H1 (cell line): ENCODE data around the gene PUSL1. TPM values are rescaled to one million over a fixed set of nuclear protein-coding genes. Genes with fewer than 3 reads are reported as not detected.

ENCODE experiments used
- CTCF ChIA-PET: fragments of 300-600 bp; sonication (Branson Sonifier 250); formaldehyde crosslinking; loops from one replicate; lab custom pipeline; 2021; ENCODE audit not compliant: partially characterized antibody; lab: Charles Lee
- POLR2A ChIA-PET: fragments of 300-600 bp; sonication (Branson Sonifier 250); formaldehyde crosslinking; loops from one replicate; lab custom pipeline; 2021; ENCODE audit warnings: inconsistent platforms; ENCODE audit not compliant: partially characterized antibody; lab: Charles Lee
- DNase-seq, 2 experiments: peaks; one replicate each; pipeline versions ENCODE4 v3.0.0 to v3.0.0-alpha.2; 2010 to 2022; ENCODE audit warnings: low spot score in 2 of 2, low read depth in 1 of 2, mixed read lengths in 1 of 2
- FAIRE-seq: peaks from 2 replicates; lab custom pipeline; 2011; peaks lifted over from hg19 to GRCh38; lab: Jason Lieb, UNC
- H2AFZ ChIP-seq: 2 replicates; pipeline ENCODE4 v1.8.1; 2012; ENCODE audit warnings: low read length, inconsistent platforms
- H2AK5ac ChIP-seq: 2 replicates; pipeline ENCODE4 v1.6.1; 2013; ENCODE audit warnings: low read depth, low read length
- H2BK120ac ChIP-seq: replicated peaks from 2 replicates; pipeline ENCODE3; 2013; ENCODE audit warnings: low read depth, low read length, inconsistent platforms
- H2BK12ac ChIP-seq: 2 replicates; pipeline ENCODE4 v1.6.1; 2013; ENCODE audit warnings: low read depth, low read length
- H2BK15ac ChIP-seq: 2 replicates; pipeline ENCODE4 v1.6.1; 2013; ENCODE audit warnings: low read length
- H2BK20ac ChIP-seq: 2 replicates; pipeline ENCODE4 v1.6.1; 2013; ENCODE audit warnings: low read length
- H2BK5ac ChIP-seq: 2 replicates; pipeline ENCODE4 v1.6.1; 2013; ENCODE audit warnings: low read depth, low read length
- H3K14ac ChIP-seq: 2 replicates; pipeline ENCODE4 v1.6.1; 2013; ENCODE audit warnings: inconsistent platforms; ENCODE audit not compliant: insufficient read length
- H3K18ac ChIP-seq: 2 replicates; pipeline ENCODE4 v1.6.1; 2013; ENCODE audit warnings: low read length; ENCODE audit errors: extremely low read depth
- H3K23ac ChIP-seq: 2 replicates; pipeline ENCODE4 v1.6.1; 2013; ENCODE audit warnings: inconsistent platforms; ENCODE audit not compliant: insufficient read length
- H3K23me2 ChIP-seq: 2 replicates; pipeline ENCODE4 v1.6.1; 2013; ENCODE audit warnings: low read depth, low read length
- H3K27ac ChIP-seq: 2 replicates; pipeline ENCODE4 v1.6.1; 2011; ENCODE audit warnings: low read depth, low read length, inconsistent platforms
- H3K27me3 ChIP-seq, 4 experiments: replicated peaks in 1 of 4; 1 replicate in 1 of 4; 2 replicates in 3 of 4; pipeline versions ENCODE4 v1.6.1 to v1.8.1; 2011 to 2013; ENCODE audit warnings: low read length in 3 of 4, mild to moderate bottlenecking in 3 of 4, inconsistent platforms in 2 of 4, mixed read lengths in 2 of 4, moderate library complexity in 1 of 4; ENCODE audit not compliant: control insufficient read depth in 3 of 4, insufficient read depth in 3 of 4; ENCODE audit errors: extremely low read depth in 1 of 4
- H3K36me3 ChIP-seq, 4 experiments: 2 replicates each; pipeline versions ENCODE4 v1.6.1 to v1.8.1; 2011 to 2013; ENCODE audit warnings: mild to moderate bottlenecking in 4 of 4, low read length in 3 of 4, moderate library complexity in 2 of 4, control low read depth in 1 of 4, inconsistent platforms in 1 of 4; ENCODE audit not compliant: insufficient read depth in 4 of 4, control insufficient read depth in 2 of 4
- H3K4ac ChIP-seq: replicated peaks from 2 replicates; pipeline ENCODE3; 2013; ENCODE audit warnings: low read length, low read depth, mixed read lengths, inconsistent platforms; ENCODE audit not compliant: insufficient read length
- H3K4me1 ChIP-seq, 4 experiments: replicated peaks in 1 of 4; 1 replicate in 1 of 4; 2 replicates in 3 of 4; pipeline versions ENCODE4 v1.6.1 to v1.8.1; 2011 to 2013; ENCODE audit warnings: low read length in 3 of 4, inconsistent platforms in 2 of 4, mixed read lengths in 1 of 4; ENCODE audit not compliant: insufficient read depth in 4 of 4, control insufficient read depth in 3 of 4
- H3K4me2 ChIP-seq, 2 experiments: 2 replicates each; pipeline versions ENCODE4 v1.6.1 to v1.8.1; 2011 to 2013; ENCODE audit warnings: low read depth in 2 of 2, low read length in 2 of 2, control low read depth in 1 of 2, inconsistent platforms in 1 of 2, mild to moderate bottlenecking in 1 of 2; ENCODE audit not compliant: insufficient read depth in 1 of 2
- H3K4me3 ChIP-seq, 4 experiments: fragments of 200-600, 300-600 bp in 1 of 4; sonication (generic), shearing (Covaris generic), sonication (Bioruptor Twin) in 1 of 4; 2 replicates each; pipeline versions ENCODE4 v1.5.1 to v1.8.1; 2011 to 2016; ENCODE audit warnings: low read length in 4 of 4, low read depth in 3 of 4, control low read depth in 2 of 4, inconsistent platforms in 2 of 4, mild to moderate bottlenecking in 2 of 4, mixed read lengths in 1 of 4, moderate library complexity in 1 of 4; ENCODE audit not compliant: insufficient read depth in 2 of 4; ENCODE audit errors: extremely low read depth in 1 of 4
- H3K56ac ChIP-seq: replicated peaks from 2 replicates; pipeline ENCODE3; 2013; ENCODE audit warnings: low read depth, mild to moderate bottlenecking, mixed read lengths, low read length, inconsistent platforms; ENCODE audit not compliant: insufficient read length
- H3K79me1 ChIP-seq: 2 replicates; pipeline ENCODE4 v1.6.1; 2013; ENCODE audit warnings: low read depth, low read length, control low read depth
- H3K79me2 ChIP-seq, 2 experiments: 2 replicates each; pipeline versions ENCODE4 v1.6.1 to v1.8.1; 2012 to 2013; ENCODE audit warnings: low read length in 2 of 2, mild to moderate bottlenecking in 2 of 2, inconsistent platforms in 1 of 2; ENCODE audit not compliant: insufficient read depth in 2 of 2, control insufficient read depth in 1 of 2
- H3K9ac ChIP-seq, 4 experiments: replicated peaks in 1 of 4; 1 replicate in 1 of 4; 2 replicates in 3 of 4; pipeline versions ENCODE4 v1.6.1 to v1.8.1; 2011 to 2013; ENCODE audit warnings: low read depth in 3 of 4, low read length in 3 of 4, control low read depth in 2 of 4, mild to moderate bottlenecking in 2 of 4, moderate library complexity in 2 of 4, inconsistent platforms in 1 of 4; ENCODE audit errors: extremely low read depth in 1 of 4
- H3K9me3 ChIP-seq, 2 experiments: 2 replicates each; pipeline versions ENCODE4 v1.6.1 to v1.8.1; 2012 to 2013; ENCODE audit warnings: mild to moderate bottlenecking in 2 of 2, moderate library complexity in 2 of 2, control low read depth in 1 of 2, inconsistent platforms in 1 of 2, low read depth in 1 of 2, low read length in 1 of 2, mixed read lengths in 1 of 2; ENCODE audit not compliant: insufficient read depth in 2 of 2
- H4K20me1 ChIP-seq, 2 experiments: replicated peaks in 1 of 2; 2 replicates each; pipeline versions ENCODE3 to v1.8.1; 2011 to 2013; ENCODE audit warnings: inconsistent platforms in 2 of 2, low read length in 2 of 2, mild to moderate bottlenecking in 1 of 2; ENCODE audit not compliant: insufficient read depth in 2 of 2, control insufficient read depth in 1 of 2
- H4K5ac ChIP-seq: 2 replicates; pipeline ENCODE4 v1.6.1; 2013; ENCODE audit warnings: low read length, low read depth, mixed read lengths, inconsistent platforms; ENCODE audit not compliant: insufficient read length
- H4K8ac ChIP-seq: 2 replicates; pipeline ENCODE4 v1.8.0; 2013; ENCODE audit warnings: mild to moderate bottlenecking, moderate library complexity, low read length, inconsistent platforms; ENCODE audit not compliant: insufficient read depth; ENCODE audit errors: extremely low read depth
- H4K91ac ChIP-seq: replicated peaks from 2 replicates; pipeline ENCODE3; 2013; ENCODE audit warnings: low read length, mixed read lengths, inconsistent platforms; ENCODE audit not compliant: insufficient read length
- BACH1 ChIP-seq: IDR thresholded peaks from 2 replicates; pipeline ENCODE4 v1.6.1; 2012; ENCODE audit warnings: low read length, improper control_type of control experiment
- CHD2 ChIP-seq: IDR thresholded peaks from 2 replicates; pipeline ENCODE4 v1.6.1; 2012; ENCODE audit warnings: low read length, improper control_type of control experiment
- E2F6 ChIP-seq: IDR thresholded peaks from 2 replicates; pipeline ENCODE4 v1.6.1; 2012; ENCODE audit warnings: inconsistent platforms
- EZH2 ChIP-seq: fragments of 200-600 bp; sonication (generic); IDR thresholded peaks from 2 replicates; pipeline ENCODE4 v1.7.1; 2012; ENCODE audit warnings: low read depth, mild to moderate bottlenecking, moderate library complexity, low read length, inconsistent platforms; ENCODE audit not compliant: severe bottlenecking
- JUND ChIP-seq: IDR thresholded peaks from 2 replicates; pipeline ENCODE4 v1.6.1; 2011; ENCODE audit warnings: mild to moderate bottlenecking, improper control_type of control experiment, low read length
- KDM4A ChIP-seq: IDR thresholded peaks from one replicate; pipeline ENCODE4 v1.7.1; 2012; ENCODE audit warnings: low read depth, mild to moderate bottlenecking, moderate library complexity, low read length, inconsistent platforms; ENCODE audit not compliant: severe bottlenecking
- MAX ChIP-seq: IDR thresholded peaks from 2 replicates; pipeline ENCODE4 v1.6.1; 2012; ENCODE audit warnings: inconsistent platforms
- NRF1 ChIP-seq: IDR thresholded peaks from 2 replicates; pipeline ENCODE4 v1.6.1; 2011; ENCODE audit warnings: mild to moderate bottlenecking, low read depth, low read length, improper control_type of control experiment
- RAD21 ChIP-seq, 2 experiments: IDR thresholded peaks in 1 of 2; conservative IDR thresholded peaks in 1 of 2; 2 replicates each; pipeline ENCODE4 v1.6.1; 2011; ENCODE audit warnings: low read depth in 2 of 2, low read length in 2 of 2, improper control_type of control experiment in 1 of 2, inconsistent platforms in 1 of 2, mild to moderate bottlenecking in 1 of 2, moderate library complexity in 1 of 2
- RFX5 ChIP-seq: IDR thresholded peaks from 2 replicates; pipeline ENCODE4 v1.6.1; 2011; ENCODE audit warnings: low read depth, low read length, improper control_type of control experiment, borderline replicate concordance
- TBP ChIP-seq: IDR thresholded peaks from 2 replicates; pipeline ENCODE4 v1.6.1; 2011; ENCODE audit warnings: low read depth, low read length, improper control_type of control experiment
- YY1 ChIP-seq: IDR thresholded peaks from 2 replicates; pipeline ENCODE4 v1.6.1; 2011; ENCODE audit warnings: low read depth, mild to moderate bottlenecking, low read length
- WGBS, 2 experiments: shearing (Covaris generic) in 1 of 2; methylation state at CpG; one replicate each; pipeline versions ENCODE4 v1.1.6 to v1.1.7; 2013 to 2015; ENCODE audit warnings: low lambda C conversion rate in 2 of 2, mixed read lengths in 2 of 2, inconsistent platforms in 1 of 2, low coverage in 1 of 2, missing lambda C conversion rate in 1 of 2; ENCODE audit not compliant: insufficient replicate concordance in 2 of 2, insufficient coverage in 1 of 2, insufficient read length in 1 of 2; ENCODE audit errors: extremely low coverage in 1 of 2, missing lambda C conversion rate in 1 of 2; 5-methylcytosine and 5-hydroxymethylcytosine counted together
- polyA plus RNA-seq, 7 experiments: library from polyadenylated mRNA; depleted of rRNA in 3 of 7; stranded (reverse) in 5 of 7; unstranded in 2 of 7; fragments of >200 nt in 5 of 7; fragments of 200-250 nt in 2 of 7; gene quantifications; 1 replicate in 5 of 7; 2 replicates in 1 of 7; 4 replicates in 1 of 7; pipeline versions ENCODE4 v1.2.1 to v1.2.3, GENCODE V29; 2011 to 2013; ENCODE audit warnings: missing spikeins in 2 of 7, mixed read lengths in 2 of 7
- total RNA-seq: library from RNA; stranded (reverse); fragmentation: NEBNext Ultra II Directional; extraction: Animal tissue kit (Norgen Biotek cat#: 25700); gene quantifications from 2 replicates; pipeline ENCODE4 v1.2.1, GENCODE V29; 2021

Gene PUSL1
- total and polyA plus RNA-seq, 2 of the 8 experiments (the other 6 are each of a cell fraction or from before 2014, with no cell fraction given): 38.8 to 87.4 TPM

- H3K4ac ChIP-seq: no peak overlapping the region
- no peak overlapping the region; the same call in 1 of the 2 replicates for H2BK12ac ChIP-seq
- peaks cover 0 to 6% of the 10 kb centered on the region in 2 experiments; a peak in 1 of 4 replicates for H3K79me2 ChIP-seq
- H2AK5ac ChIP-seq: no peak overlapping the region
- peaks cover 0 to 21% (median 11%) of the 10 kb centered on the region in 4 experiments; a peak in 6 of 7 replicates for H3K4me1 ChIP-seq
- no peak overlapping the region for H3K27ac ChIP-seq
- H3K23me2 ChIP-seq: peaks cover 4% of the 10 kb centered on the region; the same call in 1 of the 2 replicates
- CTCF ChIA-PET: interaction anchor here (0.7 to 1.2 kb wide), 3 partner anchors 22 to 58 kb away, joined by 3 to 5 read pairs (median 3); no protein-coding TSS in a partner anchor
- H4K5ac ChIP-seq: no peak overlapping the region
- WGBS, 2 experiments: 89% methylated on average over 14 of the region's 15 CpGs; no CpG with 5 or more reads in 1 of the 2 experiments
- no peak overlapping the region for H3K4me3 ChIP-seq
- no peak overlapping the region for H3K14ac ChIP-seq
- no peak overlapping the region for H4K8ac ChIP-seq
- no peak overlapping the region for H3K9ac ChIP-seq
- DNase-seq (no peak), FAIRE-seq (no peak)
- no peak overlapping the region for H4K91ac ChIP-seq
- H3K36me3 ChIP-seq: peaks cover 17 to 48% (median 39%) of the 10 kb centered on the region in 4 experiments
- H3K4me2 ChIP-seq: no peak overlapping the region
- peaks cover 7% of the 10 kb centered on the region for H3K79me1 ChIP-seq
- H3K56ac ChIP-seq: no peak overlapping the region
- TF ChIP-seq JUND (no peak), NRF1 (no peak), RAD21 (IDR thresholded peaks at IDR 0.05 in 1 of 2, conservative IDR thresholded peaks at IDR 0.05 in 1 of 2; ENCODE audit: low read depth in 2 of 2, low read length in 2 of 2) (no peak), TBP (no peak), BACH1 (no peak), EZH2 (no peak), YY1 (no peak), KDM4A (no peak), RFX5 (no peak), E2F6 (no peak), CHD2 (no peak), MAX (no peak)
- H3K9me3 ChIP-seq: no peaks in the 10 kb centered on the region
- H2AFZ ChIP-seq: no peak overlapping the region
- H2BK15ac ChIP-seq: no peak overlapping the region
- H4K20me1 ChIP-seq: peaks cover 8 to 24% of the 10 kb centered on the region in 2 experiments
- H2BK5ac ChIP-seq: no peak overlapping the region
- H3K18ac ChIP-seq: no peak overlapping the region
- H3K27me3 ChIP-seq: no peaks in the 10 kb centered on the region
- no peak overlapping the region for H2BK20ac ChIP-seq
- POLR2A ChIA-PET: interaction anchor here (0.9 to 10.1 kb wide), 5 partner anchors 9 to 78 kb away, joined by 3 to 134 read pairs (median 6); partner anchors contain the start of gene TAS1R3
- H3K23ac ChIP-seq: no peak overlapping the region
- no peak overlapping the region for H2BK120ac ChIP-seq
These were observed 5.8 kb downstream of the PUSL1 start for GRCh38 chr1:1314237-1314586.
